SK-N-SH (cell line): Measurements from ENCODE around the gene MARCHF4. TPM values are rescaled to one million over a fixed set of nuclear protein-coding genes. Genes with fewer than 3 reads are reported as not detected.

Experiments
- CTCF ChIA-PET: fragments of 300-600, 350-600 bp; formaldehyde crosslinking; extraction: SDS; loops from one replicate; lab custom pipeline; 2021; lab: Yijun Ruan, JAX
- POLR2A ChIA-PET: fragments of 350-600 bp; sonication (Branson Sonifier 250); formaldehyde crosslinking; extraction: SDS; loops from one replicate; lab custom pipeline; 2020; ENCODE audit warnings: antibody characterized with exemption, inconsistent platforms; lab: Yijun Ruan, JAX
- DNase-seq: peaks from one replicate; pipeline ENCODE4 v3.0.0; 2012
- H2AFZ ChIP-seq: fragments of 200-600 bp; sonication (generic); 2 replicates; pipeline ENCODE4 v1.8.1; 2016; ENCODE audit warnings: antibody characterized with exemption, mild to moderate bottlenecking, low read depth
- H3F3A ChIP-seq: fragments of 200-600 bp; sonication (generic); replicated peaks from 2 replicates; pipeline ENCODE3; 2016; ENCODE audit warnings: antibody characterized with exemption, mild to moderate bottlenecking; ENCODE audit not compliant: insufficient read depth
- H3K27ac ChIP-seq, 2 experiments: fragments of 200-500 bp in 1 of 2; fragments of 200-600 bp in 1 of 2; sonication (Bioruptor generic) in 1 of 2; sonication (generic), shearing (Covaris generic) in 1 of 2; 2 replicates each; pipeline versions ENCODE4 v1.5.1 to v1.6.1; 2014 to 2016; ENCODE audit warnings: low read depth in 2 of 2, inconsistent platforms in 1 of 2, low read length in 1 of 2, mild to moderate bottlenecking in 1 of 2, mixed read lengths in 1 of 2
- H3K27me3 ChIP-seq: fragments of 200-600 bp; sonication (generic), shearing (Covaris generic); 2 replicates; pipeline ENCODE4 v1.6.1; 2016; ENCODE audit warnings: mixed run types; ENCODE audit not compliant: insufficient read depth
- H3K36me3 ChIP-seq, 2 experiments: fragments of 200-500 bp in 1 of 2; fragments of 200-600 bp in 1 of 2; sonication (Bioruptor generic) in 1 of 2; sonication (generic) in 1 of 2; replicated peaks in 1 of 2; 2 replicates each; pipeline versions ENCODE3 to v1.5.1; 2014 to 2016; ENCODE audit warnings: low read length in 1 of 2, mild to moderate bottlenecking in 1 of 2; ENCODE audit not compliant: insufficient read depth in 2 of 2, control insufficient read depth in 1 of 2
- H3K4me1 ChIP-seq, 2 experiments: fragments of 200-500 bp in 1 of 2; fragments of 200-600 bp in 1 of 2; sonication (Bioruptor generic) in 1 of 2; sonication (generic), shearing (Covaris generic) in 1 of 2; 2 replicates each; pipeline versions ENCODE4 v1.5.1 to v1.6.1; 2014 to 2016; ENCODE audit warnings: low read depth in 1 of 2, low read length in 1 of 2, mixed run types in 1 of 2; ENCODE audit not compliant: insufficient read depth in 2 of 2, control insufficient read depth in 1 of 2
- H3K4me2 ChIP-seq: fragments of 200-600 bp; sonication (generic), shearing (Covaris generic); 2 replicates; pipeline ENCODE4 v1.6.1; 2017; ENCODE audit warnings: mixed run types
- H3K4me3 ChIP-seq, 2 experiments: fragments of 200-500 bp in 1 of 2; fragments of 200-600 bp in 1 of 2; sonication (Bioruptor generic) in 1 of 2; sonication (generic), shearing (Covaris generic) in 1 of 2; 2 replicates each; pipeline versions ENCODE4 v1.5.1 to v1.8.1; 2014 to 2016; ENCODE audit warnings: low read depth in 2 of 2, inconsistent platforms in 1 of 2, low read length in 1 of 2, mild to moderate bottlenecking in 1 of 2, mixed read lengths in 1 of 2, moderate library complexity in 1 of 2
- H3K79me2 ChIP-seq: fragments of 200-600 bp; sonication (generic); 2 replicates; pipeline ENCODE4 v1.8.1; 2017; ENCODE audit warnings: mild to moderate bottlenecking; ENCODE audit not compliant: insufficient read depth
- H3K9ac ChIP-seq: fragments of 200-600 bp; sonication (generic); 2 replicates; pipeline ENCODE4 v1.6.1; 2017; ENCODE audit warnings: mixed run types
- H3K9me2 ChIP-seq: fragments of 200-600 bp; sonication (generic); 2 replicates; pipeline ENCODE4 v1.6.1; 2017; ENCODE audit warnings: mixed run types
- H3K9me3 ChIP-seq: fragments of 200-600 bp; sonication (generic); 2 replicates; pipeline ENCODE4 v1.6.1; 2017; ENCODE audit warnings: mixed run types, mild to moderate bottlenecking, moderate library complexity
- H4K20me1 ChIP-seq: fragments of 200-600 bp; sonication (generic); 2 replicates; pipeline ENCODE4 v1.6.1; 2017; ENCODE audit warnings: mild to moderate bottlenecking, mixed run types; ENCODE audit not compliant: insufficient read depth
- CHD2 ChIP-seq: fragments of 150-350 bp; IDR thresholded peaks from 2 replicates; pipeline ENCODE4 v1.6.1; 2018; ENCODE audit warnings: low read length; ENCODE audit not compliant: partially characterized antibody
- ELF1 ChIP-seq: IDR thresholded peaks from 2 replicates; pipeline ENCODE4 v1.4.0; 2012
- EP300 ChIP-seq, 2 experiments: IDR thresholded peaks; 2 replicates each; pipeline versions ENCODE4 v1.4.0 to v1.6.1; 2012; ENCODE audit warnings: borderline replicate concordance in 1 of 2, low read depth in 1 of 2, low read length in 1 of 2
- EZH2phosphoT487 ChIP-seq: fragments of 200-600 bp; sonication (generic); IDR thresholded peaks from 2 replicates; pipeline ENCODE4 v1.6.1; 2017; ENCODE audit warnings: low read depth, mixed run types, mild to moderate bottlenecking, antibody characterized with exemption, moderate library complexity, borderline replicate concordance
- FOSL2 ChIP-seq: IDR thresholded peaks from 2 replicates; pipeline ENCODE4 v1.4.0; 2012; ENCODE audit warnings: low read depth, mild to moderate bottlenecking, moderate library complexity, borderline replicate concordance
- FOXM1 ChIP-seq: IDR thresholded peaks from 2 replicates; pipeline ENCODE4 v1.4.0; 2012; ENCODE audit warnings: low read depth, mild to moderate bottlenecking
- GABPA ChIP-seq: IDR thresholded peaks from 2 replicates; pipeline ENCODE4 v1.4.0; 2012; ENCODE audit warnings: low read depth, mild to moderate bottlenecking
- GATA2 ChIP-seq: sonication (generic); formaldehyde crosslinking; IDR thresholded peaks from 2 replicates; pipeline ENCODE4 v1.5.0; 2020; ENCODE audit warnings: mild to moderate bottlenecking, missing genetic modification reagents
- MXI1 ChIP-seq: IDR thresholded peaks from 2 replicates; pipeline ENCODE4 v1.6.1; 2012; ENCODE audit warnings: mild to moderate bottlenecking, low read depth, low read length, improper control_type of control experiment
- NFIC ChIP-seq: IDR thresholded peaks from 2 replicates; pipeline ENCODE4 v1.4.0; 2012; ENCODE audit warnings: borderline replicate concordance
- NRF1 ChIP-seq: IDR thresholded peaks from 2 replicates; pipeline ENCODE4 v1.6.1; 2012; ENCODE audit warnings: low read depth, mild to moderate bottlenecking, low read length
- POLR2AphosphoS5 ChIP-seq: IDR thresholded peaks from 2 replicates; pipeline ENCODE4 v1.6.1; 2012; ENCODE audit warnings: low read depth, low read length
- RCOR1 ChIP-seq: fragments of 150-350 bp; IDR thresholded peaks from 2 replicates; pipeline ENCODE4 v1.6.1; 2017; ENCODE audit warnings: antibody characterized with exemption, low read length
- RXRA ChIP-seq: IDR thresholded peaks from 2 replicates; pipeline ENCODE4 v1.4.0; 2012; ENCODE audit warnings: low read depth, mild to moderate bottlenecking, borderline replicate concordance
- SIN3A ChIP-seq: IDR thresholded peaks from 2 replicates; pipeline ENCODE4 v1.6.1; 2012; ENCODE audit warnings: low read depth, mild to moderate bottlenecking, low read length, moderate library complexity, borderline replicate concordance
- SMC3 ChIP-seq: IDR thresholded peaks from 2 replicates; pipeline ENCODE4 v1.6.1; 2012; ENCODE audit warnings: low read depth, low read length, improper control_type of control experiment
- TAF1 ChIP-seq: IDR thresholded peaks from 2 replicates; pipeline ENCODE4 v1.6.1; 2012; ENCODE audit warnings: low read depth, mild to moderate bottlenecking, low read length, moderate library complexity, borderline replicate concordance
- TEAD4 ChIP-seq: IDR thresholded peaks from 2 replicates; pipeline ENCODE4 v1.4.0; 2012; ENCODE audit warnings: mild to moderate bottlenecking, borderline replicate concordance; ENCODE audit not compliant: insufficient read depth
- YY1 ChIP-seq: IDR thresholded peaks from 2 replicates; pipeline ENCODE4 v1.4.0; 2012; ENCODE audit warnings: low read depth, mild to moderate bottlenecking
- WGBS: methylation state at CpG from one replicate; pipeline ENCODE4 v1.1.6; 2017; ENCODE audit warnings: low lambda C conversion rate; 5-methylcytosine and 5-hydroxymethylcytosine counted together
- polyA plus RNA-seq, 3 experiments: library from polyadenylated mRNA; depleted of rRNA; stranded (reverse); fragments of >200 nt; gene quantifications; 2 replicates each; pipeline ENCODE4 v1.2.3, GENCODE V29; 2012
- TF ChIP-seq, protein P1 (sequence below): IDR thresholded peaks from 2 replicates; pipeline ENCODE4 v1.4.0; 2012; ENCODE audit warnings: low read depth
- TF ChIP-seq, protein P2 (sequence below): fragments of 150-350 bp; IDR thresholded peaks from 2 replicates; pipeline ENCODE4 v1.6.1; 2017; ENCODE audit warnings: antibody characterized with exemption, low read length, low read depth, borderline replicate concordance
- TF ChIP-seq, protein P3 (sequence below): IDR thresholded peaks from 2 replicates; pipeline ENCODE4; 2012
- TF ChIP-seq, protein P4 (sequence below): fragments of 150-350 bp; IDR thresholded peaks from 2 replicates; pipeline ENCODE4 v1.6.1; 2016; ENCODE audit warnings: mild to moderate bottlenecking, low read depth, low read length
- TF ChIP-seq, protein P5 (sequence below): IDR thresholded peaks from 2 replicates; pipeline ENCODE4 v1.6.1; 2012; ENCODE audit warnings: mild to moderate bottlenecking, low read depth, low read length, moderate library complexity

The MARCHF4 gene
- polyA plus RNA-seq, 1 of the 3 experiments (the other 2 are of a cell fraction), result 7.6 TPM

DNA sequence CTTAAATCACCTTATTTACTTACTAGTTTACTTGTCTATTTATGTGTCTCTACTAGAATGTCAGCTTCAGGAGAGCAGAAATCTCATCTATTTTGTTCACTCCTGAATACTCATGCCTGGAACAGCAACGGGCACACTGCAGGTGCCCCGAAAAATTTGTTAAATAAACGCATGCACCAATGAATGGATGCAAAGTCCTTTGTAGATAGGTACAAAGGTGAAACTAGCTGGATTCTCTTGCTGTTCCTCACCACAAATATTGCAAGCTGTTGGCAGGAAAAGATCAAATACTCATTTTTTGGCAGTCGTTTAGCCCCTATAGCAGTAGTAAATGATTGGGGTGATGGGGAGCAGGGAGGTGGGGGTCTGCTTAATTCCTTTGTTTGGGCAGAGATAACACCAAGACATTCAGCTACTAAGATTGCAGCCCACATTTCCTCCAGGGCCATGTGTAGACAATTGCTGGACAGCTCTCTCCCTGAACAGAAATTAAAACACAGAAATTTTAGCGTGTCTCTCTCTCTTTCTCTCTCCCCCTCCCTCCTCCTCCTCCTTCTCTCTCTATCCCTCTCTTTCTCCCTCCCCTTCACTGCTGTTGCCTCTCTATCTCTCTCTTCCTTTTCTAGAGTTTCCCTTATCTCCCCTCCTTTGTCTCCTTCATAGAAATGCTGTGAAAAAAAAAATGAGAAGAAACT is 5.4 kb downstream of the MARCHF4 start:
- peak overlapping the region; percentile 82 for H3K4me2 ChIP-seq
- ChIA-PET CTCF (interaction anchor here (0.8 to 3.8 kb wide), 4 partner anchors 8 to 216 kb away, joined by 3 to 13 read pairs (median 3); no protein-coding TSS in a partner anchor), POLR2A (no interaction called here)
- TF ChIP-seq GABPA, result no peak
- no peak for TF ChIP-seq NFIC
- TF ChIP-seq MXI1, result no peak
- TF ChIP-seq GATA2 (CRISPR knock-in tag), result no peak
- no peak for TF ChIP-seq ELF1
- TF ChIP-seq POLR2AphosphoS5, result no peak
- no peak for TF ChIP-seq SMC3
- 0 out of 2 replicates have a peak, but pooled peaks have one; percentile 47 for TF ChIP-seq SIN3A
- TF ChIP-seq FOSL2, result no peak
- TF ChIP-seq RXRA, result no peak
- TF ChIP-seq, protein P1, sequence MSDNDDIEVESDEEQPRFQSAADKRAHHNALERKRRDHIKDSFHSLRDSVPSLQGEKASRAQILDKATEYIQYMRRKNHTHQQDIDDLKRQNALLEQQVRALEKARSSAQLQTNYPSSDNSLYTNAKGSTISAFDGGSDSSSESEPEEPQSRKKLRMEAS, result peak; percentile 31; the same call in 1 of the 2 replicates
- no peak for TF ChIP-seq TAF1
- TF ChIP-seq, protein P2, sequence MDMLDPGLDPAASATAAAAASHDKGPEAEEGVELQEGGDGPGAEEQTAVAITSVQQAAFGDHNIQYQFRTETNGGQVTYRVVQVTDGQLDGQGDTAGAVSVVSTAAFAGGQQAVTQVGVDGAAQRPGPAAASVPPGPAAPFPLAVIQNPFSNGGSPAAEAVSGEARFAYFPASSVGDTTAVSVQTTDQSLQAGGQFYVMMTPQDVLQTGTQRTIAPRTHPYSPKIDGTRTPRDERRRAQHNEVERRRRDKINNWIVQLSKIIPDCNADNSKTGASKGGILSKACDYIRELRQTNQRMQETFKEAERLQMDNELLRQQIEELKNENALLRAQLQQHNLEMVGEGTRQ, result no peak
- TF ChIP-seq CHD2, result no peak
- TF ChIP-seq, protein P3, sequence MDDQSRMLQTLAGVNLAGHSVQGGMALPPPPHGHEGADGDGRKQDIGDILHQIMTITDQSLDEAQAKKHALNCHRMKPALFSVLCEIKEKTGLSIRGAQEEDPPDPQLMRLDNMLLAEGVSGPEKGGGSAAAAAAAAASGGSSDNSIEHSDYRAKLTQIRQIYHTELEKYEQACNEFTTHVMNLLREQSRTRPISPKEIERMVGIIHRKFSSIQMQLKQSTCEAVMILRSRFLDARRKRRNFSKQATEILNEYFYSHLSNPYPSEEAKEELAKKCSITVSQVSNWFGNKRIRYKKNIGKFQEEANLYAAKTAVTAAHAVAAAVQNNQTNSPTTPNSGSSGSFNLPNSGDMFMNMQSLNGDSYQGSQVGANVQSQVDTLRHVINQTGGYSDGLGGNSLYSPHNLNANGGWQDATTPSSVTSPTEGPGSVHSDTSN, result no peak
- TF ChIP-seq TEAD4, result no peak
- TF ChIP-seq YY1, result no peak
- no peak for TF ChIP-seq RCOR1
- TF ChIP-seq, protein P4, sequence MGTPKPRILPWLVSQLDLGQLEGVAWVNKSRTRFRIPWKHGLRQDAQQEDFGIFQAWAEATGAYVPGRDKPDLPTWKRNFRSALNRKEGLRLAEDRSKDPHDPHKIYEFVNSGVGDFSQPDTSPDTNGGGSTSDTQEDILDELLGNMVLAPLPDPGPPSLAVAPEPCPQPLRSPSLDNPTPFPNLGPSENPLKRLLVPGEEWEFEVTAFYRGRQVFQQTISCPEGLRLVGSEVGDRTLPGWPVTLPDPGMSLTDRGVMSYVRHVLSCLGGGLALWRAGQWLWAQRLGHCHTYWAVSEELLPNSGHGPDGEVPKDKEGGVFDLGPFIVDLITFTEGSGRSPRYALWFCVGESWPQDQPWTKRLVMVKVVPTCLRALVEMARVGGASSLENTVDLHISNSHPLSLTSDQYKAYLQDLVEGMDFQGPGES, result no peak
- no peak for TF ChIP-seq EZH2phosphoT487
- TF ChIP-seq NRF1, result no peak
- no peak for TF ChIP-seq FOXM1
- no peak for TF ChIP-seq EP300 (IDR thresholded peaks at IDR 0.05; ENCODE audit: borderline replicate concordance in 1 of 2, low read depth in 1 of 2, low read length in 1 of 2)
- TF ChIP-seq, protein P5, sequence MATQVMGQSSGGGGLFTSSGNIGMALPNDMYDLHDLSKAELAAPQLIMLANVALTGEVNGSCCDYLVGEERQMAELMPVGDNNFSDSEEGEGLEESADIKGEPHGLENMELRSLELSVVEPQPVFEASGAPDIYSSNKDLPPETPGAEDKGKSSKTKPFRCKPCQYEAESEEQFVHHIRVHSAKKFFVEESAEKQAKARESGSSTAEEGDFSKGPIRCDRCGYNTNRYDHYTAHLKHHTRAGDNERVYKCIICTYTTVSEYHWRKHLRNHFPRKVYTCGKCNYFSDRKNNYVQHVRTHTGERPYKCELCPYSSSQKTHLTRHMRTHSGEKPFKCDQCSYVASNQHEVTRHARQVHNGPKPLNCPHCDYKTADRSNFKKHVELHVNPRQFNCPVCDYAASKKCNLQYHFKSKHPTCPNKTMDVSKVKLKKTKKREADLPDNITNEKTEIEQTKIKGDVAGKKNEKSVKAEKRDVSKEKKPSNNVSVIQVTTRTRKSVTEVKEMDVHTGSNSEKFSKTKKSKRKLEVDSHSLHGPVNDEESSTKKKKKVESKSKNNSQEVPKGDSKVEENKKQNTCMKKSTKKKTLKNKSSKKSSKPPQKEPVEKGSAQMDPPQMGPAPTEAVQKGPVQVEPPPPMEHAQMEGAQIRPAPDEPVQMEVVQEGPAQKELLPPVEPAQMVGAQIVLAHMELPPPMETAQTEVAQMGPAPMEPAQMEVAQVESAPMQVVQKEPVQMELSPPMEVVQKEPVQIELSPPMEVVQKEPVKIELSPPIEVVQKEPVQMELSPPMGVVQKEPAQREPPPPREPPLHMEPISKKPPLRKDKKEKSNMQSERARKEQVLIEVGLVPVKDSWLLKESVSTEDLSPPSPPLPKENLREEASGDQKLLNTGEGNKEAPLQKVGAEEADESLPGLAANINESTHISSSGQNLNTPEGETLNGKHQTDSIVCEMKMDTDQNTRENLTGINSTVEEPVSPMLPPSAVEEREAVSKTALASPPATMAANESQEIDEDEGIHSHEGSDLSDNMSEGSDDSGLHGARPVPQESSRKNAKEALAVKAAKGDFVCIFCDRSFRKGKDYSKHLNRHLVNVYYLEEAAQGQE, result peak; percentile 95
- H3K4me1 ChIP-seq, result peaks cover 31 to 38% of the 10 kb centered on the region in 2 experiments
- no peak overlapping the region for H3K9ac ChIP-seq
- peak overlapping the region in 1 of 2 experiments; percentile 54; a peak in 2 of 4 replicates for H3K27ac ChIP-seq
- peaks cover 93% of the 10 kb centered on the region for H3K79me2 ChIP-seq
- H3K27me3 ChIP-seq, result no peaks in the 10 kb centered on the region
- H2AFZ ChIP-seq, result no peak overlapping the region
- H3K9me2 ChIP-seq, result no peaks in the 10 kb centered on the region
- no peak for DNase-seq
- H3K9me3 ChIP-seq, result no peaks in the 10 kb centered on the region
- no peaks in the 10 kb centered on the region for H3K36me3 ChIP-seq
- H3F3A ChIP-seq, result no peaks in the 10 kb centered on the region
- peaks cover 30% of the 10 kb centered on the region for H4K20me1 ChIP-seq
- WGBS, result 70% methylated on average over 5 of the region's 5 CpGs
- peak overlapping the region in 1 of 2 experiments; percentile 65; a peak in 2 of 4 replicates for H3K4me3 ChIP-seq
